T47D (cell line): ENCODE measurements around the gene PLCE1.

Source experiments
- DNase-seq, 2 experiments: peaks; one replicate each; pipeline versions ENCODE4 v3.0.0 to v3.0.0-alpha.2; 2011 to 2012; ENCODE audit warnings: low read depth in 1 of 2, low spot score in 1 of 2
- JUND ChIP-seq: IDR thresholded peaks from 2 replicates; pipeline ENCODE4 v1.6.1; 2012; ENCODE audit warnings: low read depth
- in situ Hi-C: cut with HindIII; loops from 2 replicates; pipeline ENCODE4 v1.10.0; 2016; ENCODE audit warnings: low sequenced_read_pairs, low pct_unique_long_range_greater_than_20kb

Gene PLCE1

DNA sequence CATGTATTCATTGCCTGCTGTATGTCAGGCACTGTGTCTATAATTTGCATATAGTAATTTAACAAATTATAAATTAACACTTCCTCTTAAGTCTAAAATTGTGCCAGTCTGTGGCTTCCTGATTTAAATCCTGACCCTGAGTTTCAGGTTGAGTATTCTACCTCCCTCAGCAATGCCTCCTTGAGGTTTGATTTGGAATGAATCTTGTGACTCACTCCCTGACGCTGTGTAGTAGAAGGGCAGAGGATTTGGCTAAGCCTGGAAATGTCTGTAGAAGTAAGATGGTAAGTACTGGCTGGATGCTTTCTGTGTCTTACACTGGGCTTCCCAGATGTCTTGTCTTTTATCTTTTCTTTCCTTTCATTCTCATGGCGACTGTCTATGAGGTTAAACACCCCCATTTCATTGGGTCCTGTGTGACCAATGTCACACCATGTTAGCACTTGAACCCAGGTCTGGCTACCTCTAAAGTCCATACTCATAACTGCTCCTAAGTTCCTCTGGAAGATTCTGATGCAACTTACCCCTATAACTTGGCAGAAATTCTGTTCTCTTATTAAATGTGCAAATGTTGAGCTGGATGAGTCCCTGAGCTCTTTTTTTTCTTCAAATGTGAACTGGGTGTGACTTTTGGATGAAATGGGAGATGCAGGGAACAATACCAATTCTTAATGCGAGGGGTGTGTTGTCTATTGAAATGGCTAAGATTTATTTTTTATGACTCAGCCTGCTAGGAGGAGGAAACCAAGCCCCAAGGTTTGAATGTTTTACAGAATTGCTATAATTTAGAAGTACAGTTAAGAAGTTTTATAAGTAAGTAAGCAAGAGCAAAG lies 48.5 kb downstream of the PLCE1 start:
- in situ Hi-C loops: no loop called here
- DNase-seq: peak in 1 of 2 experiments; percentile 49
- no peak for TF ChIP-seq JUND

DNA sequence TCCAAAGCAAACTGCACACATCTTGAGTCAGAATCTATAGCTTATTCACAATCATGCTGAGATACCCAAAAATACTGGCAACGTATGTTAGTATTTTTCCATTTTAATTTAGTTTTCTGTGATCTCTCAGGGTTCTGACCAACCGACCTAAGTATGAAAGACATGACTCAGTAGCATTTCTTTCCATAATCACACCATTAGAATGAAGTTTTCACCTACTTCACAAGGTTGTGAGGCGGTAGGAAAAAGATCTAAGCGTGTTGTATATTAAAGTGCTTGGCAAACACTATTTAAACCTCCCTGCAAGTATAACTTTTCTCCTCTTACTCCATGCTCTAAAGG lies 49.1 kb downstream of the PLCE1 start:
- TF ChIP-seq JUND: no peak
- no peak for DNase-seq
- in situ Hi-C loops: no loop called here
